ENCODE measurements around the gene ITPR1.

ITPR1 gene

GRCh38 chr3:4841776-4842440 lies 348.8 kb downstream of the ITPR1 start:
- H3K4me3 ChIP-seq (ENCODE audit: control insufficient read depth, low read depth, low read length): no peak overlapping the region
- DNase-seq (ENCODE audit: low read depth): no peak
- TF ChIP-seq CTCF (conservative IDR thresholded peaks at IDR 0.05; ENCODE audit: control insufficient read depth, insufficient read depth, low read depth, low read length): no peak

- no peak for DNase-seq (ENCODE audit: low read depth)
These were observed 350.5 kb downstream of the ITPR1 start for GRCh38 chr3:4843619-4844018.

GRCh38 chr3:4845882-4846281 lies 352.7 kb downstream of the ITPR1 start:
- H3K4me3 ChIP-seq (ENCODE audit: control insufficient read depth, low read depth, low read length): no peak overlapping the region
- no peak for DNase-seq (ENCODE audit: low read depth)
- no peak for TF ChIP-seq CTCF (conservative IDR thresholded peaks at IDR 0.05; ENCODE audit: control insufficient read depth, insufficient read depth, low read depth, low read length)

More at GRCh38 chr3:4843619-4844018, 350.5 kb downstream of the ITPR1 start:
- no peak for TF ChIP-seq CTCF (conservative IDR thresholded peaks at IDR 0.05; ENCODE audit: control insufficient read depth, insufficient read depth, low read depth, low read length)
- no peak overlapping the region for H3K4me3 ChIP-seq (ENCODE audit: control insufficient read depth, low read depth, low read length)

GRCh38 chr3:4846543-4846942 lies 353.4 kb downstream of the ITPR1 start:
- TF ChIP-seq CTCF (conservative IDR thresholded peaks at IDR 0.05; ENCODE audit: control insufficient read depth, insufficient read depth, low read depth, low read length): no peak
- no peak for DNase-seq (ENCODE audit: low read depth)
- no peak overlapping the region for H3K4me3 ChIP-seq (ENCODE audit: control insufficient read depth, low read depth, low read length)

- no peak for DNase-seq (ENCODE audit: low read depth)
- no peak overlapping the region for H3K4me3 ChIP-seq (ENCODE audit: control insufficient read depth, low read depth, low read length)
- no peak for TF ChIP-seq CTCF (conservative IDR thresholded peaks at IDR 0.05; ENCODE audit: control insufficient read depth, insufficient read depth, low read depth, low read length)
These were observed 355.2 kb downstream of the ITPR1 start for GRCh38 chr3:4848176-4848825.

GRCh38 chr3:4849136-4849535 lies 356.0 kb downstream of the ITPR1 start:
- no peak overlapping the region for H3K4me3 ChIP-seq (ENCODE audit: control insufficient read depth, low read depth, low read length)
- TF ChIP-seq CTCF (conservative IDR thresholded peaks at IDR 0.05; ENCODE audit: control insufficient read depth, insufficient read depth, low read depth, low read length): no peak
- DNase-seq (ENCODE audit: low read depth): no peak
